UCSD-AML1 (cell line): ENCODE results near the gene SEZ6L.

ENCODE experiments used
- DNase-seq: peaks from one replicate; lab custom pipeline; 2025; ENCODE audit not compliant: unreplicated experiment; lab: John Stamatoyannopoulos, UW

Gene SEZ6L

DNA sequence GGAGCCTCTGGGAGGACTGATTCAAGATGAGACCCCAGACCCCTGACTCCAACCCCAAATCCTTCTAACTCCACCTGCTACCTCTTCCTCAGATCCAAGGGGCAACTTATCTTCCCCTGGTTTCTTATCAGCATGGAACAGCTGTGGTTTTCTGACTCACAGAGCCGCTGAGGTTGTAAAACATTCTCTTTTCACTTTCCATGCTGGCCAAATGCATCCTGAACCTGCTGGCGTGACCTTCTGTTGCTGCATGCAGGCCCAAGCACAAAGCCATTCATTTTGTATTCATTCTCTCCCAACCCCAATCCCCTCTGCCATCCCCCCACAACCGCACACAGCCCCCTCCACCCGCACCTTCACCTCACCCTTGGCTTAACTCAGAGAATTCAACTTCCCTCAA is 70.3 kb downstream of the SEZ6L start:
- no peak for DNase-seq

DNA sequence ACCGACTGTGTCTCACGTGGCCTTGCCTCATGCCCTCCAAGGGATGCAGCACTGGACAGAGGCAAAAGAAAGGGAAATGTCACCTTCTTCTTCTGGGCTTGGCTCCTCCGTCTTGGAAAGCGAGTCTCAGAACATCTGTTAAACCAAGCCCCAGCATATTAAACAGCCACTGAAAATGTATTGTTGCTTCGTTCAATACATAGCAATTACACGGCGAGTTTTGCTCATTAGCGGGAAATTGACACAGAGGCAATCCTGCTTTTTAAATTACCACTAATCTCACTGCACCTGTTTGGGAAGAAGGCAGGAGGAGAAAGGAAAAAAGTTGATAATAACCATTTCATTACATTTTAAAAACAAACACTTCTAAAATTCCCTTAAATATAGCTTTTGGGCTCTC is 72.1 kb downstream of the SEZ6L start:
- no peak for DNase-seq

DNA sequence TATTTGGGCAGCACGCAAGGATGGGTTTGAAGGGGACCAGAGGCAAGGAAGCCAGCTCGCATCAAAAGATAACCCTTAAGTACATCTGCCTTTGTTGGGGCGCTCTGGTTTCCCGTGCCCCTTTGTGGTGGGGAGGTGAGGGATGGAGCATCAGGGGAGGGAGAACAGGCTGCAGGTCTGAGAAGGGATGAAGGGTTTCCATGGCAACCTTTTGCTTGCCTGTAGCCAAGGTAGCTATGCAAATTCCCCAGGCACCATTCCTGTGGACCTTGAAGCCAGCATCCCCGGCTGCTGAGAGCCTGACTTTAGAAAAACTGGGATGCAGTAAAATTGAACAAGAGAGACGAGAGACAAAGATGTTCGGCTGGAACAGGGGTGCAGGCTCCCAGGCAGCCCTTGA is 75.7 kb downstream of the SEZ6L start:
- no peak for DNase-seq

GRCh38 chr22:26246552-26246951 is 77.3 kb downstream of the SEZ6L start:
- no peak for DNase-seq

DNA sequence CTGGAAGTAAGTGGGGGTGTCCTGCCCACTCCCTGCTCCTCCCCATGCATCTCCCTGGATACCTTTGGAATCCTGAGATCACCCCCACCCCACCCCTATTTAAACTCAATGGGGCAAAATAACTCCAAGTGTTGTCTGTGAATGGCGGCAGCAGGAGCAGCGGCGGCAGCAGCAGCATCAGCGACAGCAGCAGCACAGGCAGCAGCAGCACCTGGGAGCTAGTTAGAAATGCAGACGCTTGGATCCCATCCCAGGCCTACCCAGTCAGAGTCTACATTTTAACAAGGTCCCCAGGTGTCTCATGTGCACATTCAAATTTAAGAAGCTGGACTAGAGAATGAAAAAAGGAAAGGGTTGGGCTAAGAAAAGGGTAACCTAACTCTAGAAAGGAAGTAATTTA is 82.6 kb downstream of the SEZ6L start:
- DNase-seq: no peak

DNA sequence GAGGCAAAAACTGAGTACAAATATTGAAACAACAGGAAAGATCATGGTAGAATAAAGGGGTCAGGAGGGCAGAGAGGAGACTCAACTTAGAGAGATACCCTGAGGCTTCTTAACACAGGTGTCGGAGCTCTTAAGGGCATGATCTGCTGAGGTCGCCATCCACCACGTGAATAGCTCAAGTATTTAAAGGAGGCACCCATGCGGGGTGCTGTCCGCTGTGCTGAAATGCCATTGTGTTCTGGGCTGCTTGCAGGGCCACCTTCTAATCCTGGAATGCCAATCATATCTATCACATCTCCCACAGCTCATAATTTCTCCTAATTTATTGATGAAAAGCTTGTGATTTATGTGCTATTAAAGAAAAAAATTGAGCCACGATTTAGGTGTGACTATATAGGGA is 90.2 kb downstream of the SEZ6L start:
- DNase-seq: peak; percentile 34

DNA sequence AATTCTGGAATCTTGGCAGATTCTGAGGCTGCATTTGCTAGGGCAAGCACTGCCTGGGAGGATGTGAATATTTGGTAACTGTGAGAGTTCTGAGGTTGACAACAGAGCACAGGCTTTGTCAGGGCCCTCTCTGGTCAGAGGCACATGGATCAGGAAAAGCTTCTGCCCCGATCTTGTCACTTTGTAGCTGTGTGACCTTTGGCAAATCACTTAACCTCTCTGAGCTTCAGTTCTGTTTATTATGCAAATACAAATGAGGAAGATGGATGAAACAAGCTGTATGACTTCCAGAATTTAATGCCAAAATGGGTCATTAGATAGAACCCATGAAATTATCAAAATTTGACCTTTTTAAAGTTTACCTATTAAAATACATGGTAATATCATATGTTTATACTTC is 94.9 kb downstream of the SEZ6L start:
- DNase-seq: no peak

DNA sequence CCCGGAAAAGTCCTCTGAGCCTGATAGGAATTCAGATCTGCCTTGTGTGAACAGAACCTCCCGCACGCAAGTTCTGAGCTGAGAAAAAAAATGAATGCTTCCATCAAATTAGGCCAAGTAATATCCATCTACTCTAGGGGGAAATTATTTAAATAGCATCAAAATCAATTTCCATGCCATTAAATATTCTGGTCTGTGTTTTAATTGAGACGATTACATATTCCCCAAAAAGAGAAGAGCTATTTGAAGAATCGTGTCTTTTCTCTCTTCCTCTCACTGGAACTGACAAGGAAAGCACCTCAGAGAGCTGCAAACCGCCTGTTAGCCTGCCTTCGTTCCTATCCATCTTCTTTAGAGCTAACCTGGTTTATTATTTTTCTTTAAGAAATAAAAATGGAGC is 96.0 kb downstream of the SEZ6L start:
- no peak for DNase-seq

DNA sequence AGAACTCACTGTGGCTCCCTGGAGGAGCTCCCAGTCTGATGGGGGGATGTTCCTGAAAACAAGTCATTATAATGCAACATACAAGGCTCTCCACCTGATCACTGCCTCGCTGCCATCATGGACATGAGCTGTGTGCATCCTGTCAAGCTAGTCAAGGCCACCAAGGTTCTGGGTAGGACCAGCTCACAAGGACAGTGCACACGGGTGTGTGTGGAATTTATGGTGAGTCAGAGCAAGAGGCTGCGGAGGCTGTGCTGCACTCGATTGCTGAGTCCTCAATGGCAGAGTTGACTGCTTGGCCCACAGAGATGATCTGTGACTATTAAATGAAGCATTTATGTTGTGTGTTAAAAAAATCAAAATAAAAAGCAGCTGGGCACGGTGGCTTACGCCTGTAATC is 96.6 kb downstream of the SEZ6L start:
- no peak for DNase-seq

GRCh38 chr22:26267856-26268255 is 98.6 kb downstream of the SEZ6L start:
- DNase-seq: no peak

DNA sequence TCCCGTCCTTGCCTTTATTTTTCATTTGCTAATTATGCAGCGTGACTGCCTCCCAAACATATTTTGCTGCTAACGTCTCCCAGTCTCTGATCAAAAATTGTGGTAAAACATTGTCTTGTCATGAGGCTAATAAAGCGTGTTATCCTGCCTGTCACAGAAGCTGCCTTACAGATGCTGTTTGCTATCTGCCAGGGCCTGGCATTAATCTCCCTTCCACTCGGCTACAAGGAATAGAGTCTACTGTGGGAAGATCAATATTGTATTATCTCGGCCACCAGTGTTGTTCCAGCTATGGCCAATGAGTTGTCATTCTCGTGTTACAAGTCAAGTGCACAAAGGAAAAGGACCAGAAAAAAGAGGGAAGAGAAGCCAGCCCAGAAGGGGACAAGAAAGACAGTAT is 100.3 kb downstream of the SEZ6L start:
- no peak for DNase-seq

GRCh38 chr22:26271427-26271826 is 102.2 kb downstream of the SEZ6L start:
- DNase-seq: no peak

GRCh38 chr22:26273011-26273675 is 103.9 kb downstream of the SEZ6L start:
- no peak for DNase-seq

DNA sequence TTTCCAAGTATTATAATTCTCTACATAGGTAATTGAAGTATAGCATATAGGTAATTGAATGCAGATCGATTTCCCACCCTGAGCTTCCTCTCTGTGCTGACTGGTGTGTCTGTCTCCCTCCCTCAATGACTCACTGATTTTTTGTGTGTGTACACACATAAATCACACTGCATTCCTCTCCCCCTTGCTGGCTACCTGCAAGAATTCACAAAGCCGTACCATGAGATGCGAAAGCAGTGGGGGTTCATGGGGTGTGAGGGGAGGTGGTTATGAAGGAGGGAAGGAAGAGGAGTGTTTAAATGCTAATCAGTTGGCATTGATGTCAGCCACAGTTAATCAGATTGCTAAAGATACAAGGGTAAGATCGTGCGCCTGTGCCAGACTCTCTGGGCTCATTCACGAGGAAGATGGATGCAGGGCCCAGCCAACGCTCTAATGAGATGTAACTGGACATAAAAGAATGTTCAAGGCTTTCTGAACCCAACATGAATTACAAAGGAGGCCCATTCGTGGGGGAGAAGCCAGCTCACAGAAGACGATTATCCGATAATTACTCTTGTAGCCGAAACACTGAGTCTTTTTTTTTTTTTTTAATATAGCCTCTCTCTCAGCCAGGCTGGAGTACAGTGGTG is 107.4 kb downstream of the SEZ6L start:
- no peak for DNase-seq

- no peak for DNase-seq
Observed at GRCh38 chr22:26281941-26282340, 112.7 kb downstream of the SEZ6L start.

GRCh38 chr22:26283330-26283729 is 114.1 kb downstream of the SEZ6L start:
- DNase-seq: no peak

DNA sequence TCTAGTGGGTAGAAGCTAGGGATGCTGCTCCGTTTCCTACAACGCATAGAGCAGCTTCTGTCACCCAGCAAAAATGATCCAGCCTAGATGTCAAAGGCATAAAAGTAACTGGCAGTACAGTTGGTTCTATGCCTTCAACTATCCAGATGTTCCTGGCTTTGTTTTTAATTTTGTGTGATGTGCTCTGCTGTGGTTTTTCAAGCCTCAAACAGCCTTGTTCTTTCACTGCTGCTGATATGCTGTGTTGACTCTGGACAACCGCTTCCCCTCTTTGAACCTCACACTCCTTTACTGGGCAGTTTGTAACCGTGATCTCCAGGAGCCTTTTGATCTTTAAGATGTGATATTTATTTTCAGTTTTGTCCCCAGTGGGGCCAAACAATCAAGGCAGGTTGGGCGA is 116.4 kb downstream of the SEZ6L start:
- DNase-seq: no peak

DNA sequence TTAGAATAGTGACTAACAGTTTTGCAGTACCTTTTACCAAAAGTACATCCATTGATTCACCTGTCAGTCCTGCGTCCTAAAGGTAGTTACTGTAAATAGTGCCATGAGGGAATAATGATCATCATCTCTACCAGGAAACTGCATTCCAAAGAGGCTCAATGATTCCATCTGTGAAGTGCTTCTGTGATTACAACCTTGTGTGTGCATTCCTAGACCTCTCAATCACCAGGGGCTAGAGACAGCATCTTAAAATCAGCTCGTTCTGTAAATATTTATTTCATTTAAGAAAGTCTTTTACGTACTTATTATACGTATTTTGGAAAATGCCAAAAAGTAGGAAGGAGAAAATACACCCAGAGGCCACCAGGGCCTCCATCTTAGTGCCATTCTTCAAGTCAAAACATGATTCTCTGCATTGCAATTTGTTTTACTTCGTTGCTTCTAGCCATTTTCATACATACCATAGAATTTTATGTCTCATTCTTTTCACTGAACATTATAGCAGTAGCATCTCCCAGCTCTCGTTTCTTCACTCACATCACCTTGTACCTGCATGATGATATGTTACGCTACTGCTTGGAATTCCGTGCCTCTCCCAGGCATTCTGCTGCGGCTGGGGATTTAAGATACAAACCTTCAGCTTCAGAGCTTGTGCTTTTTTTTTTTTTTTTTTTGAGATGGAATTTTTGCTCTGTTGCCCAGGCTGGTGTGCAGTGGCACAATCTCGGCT is 117.0 kb downstream of the SEZ6L start:
- DNase-seq: no peak

- no peak for DNase-seq
Observed at GRCh38 chr22:26287382-26288225, 118.3 kb downstream of the SEZ6L start.

DNA sequence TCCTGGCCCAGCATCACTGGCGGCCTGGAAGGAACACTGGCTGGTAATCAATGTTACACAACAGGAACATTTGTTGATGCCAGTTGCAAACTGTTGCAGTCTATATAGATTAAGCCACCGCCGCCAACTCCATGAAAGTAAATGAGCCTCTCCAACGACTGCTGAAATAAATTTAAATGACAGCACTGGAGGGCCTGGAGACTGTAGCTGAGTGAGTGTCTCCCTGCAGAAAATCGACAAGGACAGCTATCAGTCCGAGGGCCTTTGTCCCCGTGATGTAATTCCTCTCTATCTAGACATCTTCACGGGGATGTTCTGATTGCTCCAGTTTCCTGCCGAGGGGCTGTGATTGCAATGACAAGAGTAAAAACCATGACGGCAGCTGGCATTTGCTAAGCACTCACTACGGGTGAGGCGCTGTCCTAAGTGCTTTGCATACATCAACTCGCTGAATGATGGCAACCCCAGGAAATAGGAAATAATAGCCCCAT is 120.4 kb downstream of the SEZ6L start:
- no peak for DNase-seq

DNA sequence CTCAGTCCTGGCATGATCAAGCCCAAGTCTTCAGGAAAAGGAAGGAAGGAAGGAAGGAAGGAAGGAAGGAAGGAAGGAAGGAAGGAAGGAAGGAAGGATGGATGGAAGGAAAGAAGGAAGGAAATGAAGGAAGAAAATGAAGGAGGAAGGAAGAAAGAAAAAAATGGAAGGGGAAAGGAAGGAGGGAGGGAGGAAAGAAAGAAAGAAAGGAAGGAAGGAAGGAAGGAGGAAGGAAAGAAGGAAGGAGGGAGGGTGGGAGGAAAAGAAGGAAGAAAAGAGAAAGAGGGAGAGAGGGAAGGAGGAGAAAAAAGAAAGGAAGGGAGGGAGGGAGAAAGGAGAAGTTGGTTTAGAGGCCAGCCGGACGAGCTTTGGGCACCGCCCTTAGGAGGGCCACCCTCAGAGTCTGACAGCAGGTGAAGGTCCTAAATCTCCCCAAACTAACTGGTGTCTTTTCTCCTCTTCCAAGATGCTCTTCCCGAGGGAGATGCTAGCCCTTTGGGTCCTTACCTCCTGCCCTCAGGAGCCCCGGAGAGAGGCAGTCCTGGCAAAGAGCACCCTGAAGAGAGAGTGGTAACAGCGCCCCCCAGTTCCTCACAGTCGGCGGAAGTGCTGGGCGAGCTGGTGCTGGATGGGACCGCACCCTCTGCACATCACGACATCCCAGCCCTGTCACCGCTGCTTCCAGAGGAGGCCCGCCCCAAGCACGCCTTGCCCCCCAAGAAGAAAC is 122.8 kb downstream of the SEZ6L start:
- no peak for DNase-seq
